Heart left ventricle (tissue), 13 donors: ENCODE data around the gene CREB3L1.

Experiments
- POLR2A ChIP-seq, 2 donors: fragments of 450-650 bp; IDR thresholded peaks; one replicate each; pipeline ENCODE4 v1.6.1; 2017; ENCODE audit warnings: antibody characterized with exemption in 2 of 2, mild to moderate bottlenecking in 2 of 2, moderate library complexity in 2 of 2
- TF ChIP-seq, protein P1 (sequence below), 12 donors: fragments of 200-600 bp; sonication (generic) in 4 of 12; IDR thresholded peaks; one replicate each; pipeline versions ENCODE4 v1.5.0 to v1.8.0; 2018 to 2022; ENCODE audit warnings: antibody characterized with exemption in 12 of 12, mild to moderate bottlenecking in 5 of 12
- donor health status: ischemic (EF 13 %, LVEDD 7.1; RV severe dilation, severe dysfunction).
- donor health status: DM: no; HTN: yes; CAD: no.
- donor health status: DM: no; HTN: no; CAD: no.
- donor health status: ischemic (EF 25% LVEDD 6.9; RV normal size, moderate dysfunction).
- donor health status: ischemic (EF 25% LVEDD 5.7; RV mildly dilated, moderate dysfunction).
- donor health status: ischemic (EF 35%, LVEDD 5.7; RV mildly dilated, moderate dysfunction).
- donor health status: nonischemic (EF 11% LVEDD 7.7; RV severe dilation, severe dysfunction).
- donor health status: DM: yes; HTN: yes; CAD: no.
- donor health status: PGD.
- donor health status: ischemic (EF 29% LVEDD 5.4; RV normal size, mild dysfunction).
- donor health status: nonischemic (EF 23%, LVEDD 6.1; RV moderate dilation, normal function).

GRCh38 chr11:46278387-46279125, 1.1 kb downstream of the CREB3L1 start:
- TF ChIP-seq, protein P1, sequence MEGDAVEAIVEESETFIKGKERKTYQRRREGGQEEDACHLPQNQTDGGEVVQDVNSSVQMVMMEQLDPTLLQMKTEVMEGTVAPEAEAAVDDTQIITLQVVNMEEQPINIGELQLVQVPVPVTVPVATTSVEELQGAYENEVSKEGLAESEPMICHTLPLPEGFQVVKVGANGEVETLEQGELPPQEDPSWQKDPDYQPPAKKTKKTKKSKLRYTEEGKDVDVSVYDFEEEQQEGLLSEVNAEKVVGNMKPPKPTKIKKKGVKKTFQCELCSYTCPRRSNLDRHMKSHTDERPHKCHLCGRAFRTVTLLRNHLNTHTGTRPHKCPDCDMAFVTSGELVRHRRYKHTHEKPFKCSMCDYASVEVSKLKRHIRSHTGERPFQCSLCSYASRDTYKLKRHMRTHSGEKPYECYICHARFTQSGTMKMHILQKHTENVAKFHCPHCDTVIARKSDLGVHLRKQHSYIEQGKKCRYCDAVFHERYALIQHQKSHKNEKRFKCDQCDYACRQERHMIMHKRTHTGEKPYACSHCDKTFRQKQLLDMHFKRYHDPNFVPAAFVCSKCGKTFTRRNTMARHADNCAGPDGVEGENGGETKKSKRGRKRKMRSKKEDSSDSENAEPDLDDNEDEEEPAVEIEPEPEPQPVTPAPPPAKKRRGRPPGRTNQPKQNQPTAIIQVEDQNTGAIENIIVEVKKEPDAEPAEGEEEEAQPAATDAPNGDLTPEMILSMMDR (IDR thresholded peaks at IDR 0.05): peak; percentile 32 to 75 (median 56)
- TF ChIP-seq POLR2A (IDR thresholded peaks at IDR 0.05): no peak
